ENCODE measurements around the gene TP53RK.

The TP53RK gene

GRCh38 chr20:46724343-46724959 lies 35.2 kb upstream of the TP53RK start:
- no peak overlapping the region for H3K14ac ChIP-seq (ENCODE audit: low read length)
- H2BK12ac ChIP-seq (ENCODE audit: low read length): no peak overlapping the region
- no peak overlapping the region for H3K4me3 ChIP-seq (ENCODE audit: low read depth, low read length)
- no peak overlapping the region for H3K9ac ChIP-seq (ENCODE audit: low read length)
- H3K9me3 ChIP-seq (ENCODE audit: insufficient read depth, low read depth, low read length): no peaks in the 10 kb centered on the region
- H3K79me1 ChIP-seq (ENCODE audit: low read length): no peaks in the 10 kb centered on the region
- DNase-seq: no peak
- H3K36me3 ChIP-seq (ENCODE audit: control insufficient read depth in 1 of 2, insufficient read depth in 2 of 2, low read length in 2 of 2): peaks cover 9 to 15% of the 10 kb centered on the region in 2 experiments
- no peak overlapping the region for H3K4ac ChIP-seq (ENCODE audit: low read depth, low read length)
- H2AFZ ChIP-seq (ENCODE audit: insufficient read depth, low read length, poor library complexity): no peak overlapping the region
- no peak overlapping the region for H4K12ac ChIP-seq (ENCODE audit: low read depth, low read length)
- no peaks in the 10 kb centered on the region for H3K4me1 ChIP-seq (ENCODE audit: control insufficient read depth in 1 of 2, insufficient read depth in 2 of 2, low read length in 2 of 2)
- H2BK5ac ChIP-seq (ENCODE audit: low read depth, low read length, poor library complexity): no peak overlapping the region
- no peak overlapping the region for H4K8ac ChIP-seq (ENCODE audit: low read depth, low read length)
- no peak overlapping the region for H3K18ac ChIP-seq (ENCODE audit: low read length)
- no peak overlapping the region for H2AK5ac ChIP-seq (ENCODE audit: low read length)
- no peaks in the 10 kb centered on the region for H3K79me2 ChIP-seq (ENCODE audit: control insufficient read depth, insufficient read depth, low read length, poor library complexity)
- H3K4me2 ChIP-seq (ENCODE audit: low read length): no peak overlapping the region
- H4K91ac ChIP-seq (ENCODE audit: low read depth, low read length): no peak overlapping the region
- H2BK120ac ChIP-seq (ENCODE audit: insufficient read depth, low read length, poor library complexity): no peak overlapping the region
- H3K23ac ChIP-seq (ENCODE audit: low read length): no peak overlapping the region
- H3K27me3 ChIP-seq (ENCODE audit: insufficient read depth, low read length): no peaks in the 10 kb centered on the region
- H3K27ac ChIP-seq (ENCODE audit: low read depth, low read length): no peak overlapping the region
- 100% methylated on average over 1 of the region's 1 CpG for WGBS (ENCODE audit: extremely low coverage, insufficient coverage, insufficient read length)

DNA sequence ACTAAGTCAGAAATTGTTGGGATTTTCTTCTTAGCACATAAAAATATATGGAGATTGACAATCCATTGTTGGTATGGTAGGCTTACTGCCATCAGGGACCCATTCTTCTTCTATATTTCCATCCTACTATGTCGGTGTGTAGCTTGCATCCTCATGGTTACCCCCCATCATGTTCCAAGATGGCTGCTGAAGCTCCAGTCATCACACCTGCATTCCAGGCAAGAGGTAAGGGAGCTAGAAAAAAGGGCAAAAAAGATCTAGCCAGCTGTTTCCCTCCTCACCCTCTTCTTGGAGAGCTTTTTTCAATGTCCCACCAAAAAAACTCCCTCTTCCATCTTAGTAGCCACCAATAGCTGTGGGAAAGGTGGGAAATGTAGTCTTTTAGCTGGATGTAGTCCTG lies 33.8 kb upstream of the TP53RK start:
- Histone ChIP-seq H3K4ac (ENCODE audit: low read depth, low read length) (no peak overlapping the region), H3K18ac (ENCODE audit: low read length) (no peak overlapping the region), H2AK5ac (ENCODE audit: low read length) (no peak overlapping the region), H3K27ac (ENCODE audit: low read depth, low read length) (no peak overlapping the region), H2BK120ac (ENCODE audit: insufficient read depth, low read length, poor library complexity) (no peak overlapping the region), H3K4me2 (ENCODE audit: low read length) (no peak overlapping the region), H2BK5ac (ENCODE audit: low read depth, low read length, poor library complexity) (no peak overlapping the region), H3K4me1 (ENCODE audit: control insufficient read depth in 1 of 2, insufficient read depth in 2 of 2, low read length in 2 of 2) (no peaks in the 10 kb centered on the region), H3K23ac (ENCODE audit: low read length) (no peak overlapping the region), H3K9ac (ENCODE audit: low read length) (no peak overlapping the region), H3K79me2 (ENCODE audit: control insufficient read depth, insufficient read depth, low read length, poor library complexity) (no peaks in the 10 kb centered on the region), H3K4me3 (ENCODE audit: low read depth, low read length) (no peak overlapping the region), H2BK12ac (ENCODE audit: low read length) (no peak overlapping the region), H4K91ac (ENCODE audit: low read depth, low read length) (no peak overlapping the region), H4K12ac (ENCODE audit: low read depth, low read length) (no peak overlapping the region), H3K27me3 (ENCODE audit: insufficient read depth, low read length) (no peaks in the 10 kb centered on the region), H3K79me1 (ENCODE audit: low read length) (no peaks in the 10 kb centered on the region), H3K14ac (ENCODE audit: low read length) (no peak overlapping the region), H3K9me3 (ENCODE audit: insufficient read depth, low read depth, low read length) (no peaks in the 10 kb centered on the region), H3K36me3 (ENCODE audit: control insufficient read depth in 1 of 2, insufficient read depth in 2 of 2, low read length in 2 of 2) (peaks cover 9 to 15% of the 10 kb centered on the region in 2 experiments), H4K8ac (ENCODE audit: low read depth, low read length) (no peak overlapping the region), H2AFZ (ENCODE audit: insufficient read depth, low read length, poor library complexity) (no peak overlapping the region)
- WGBS (ENCODE audit: extremely low coverage, insufficient coverage, insufficient read length): no CpG with 5 or more reads among the region's 1 CpG
- DNase-seq: no peak

DNA sequence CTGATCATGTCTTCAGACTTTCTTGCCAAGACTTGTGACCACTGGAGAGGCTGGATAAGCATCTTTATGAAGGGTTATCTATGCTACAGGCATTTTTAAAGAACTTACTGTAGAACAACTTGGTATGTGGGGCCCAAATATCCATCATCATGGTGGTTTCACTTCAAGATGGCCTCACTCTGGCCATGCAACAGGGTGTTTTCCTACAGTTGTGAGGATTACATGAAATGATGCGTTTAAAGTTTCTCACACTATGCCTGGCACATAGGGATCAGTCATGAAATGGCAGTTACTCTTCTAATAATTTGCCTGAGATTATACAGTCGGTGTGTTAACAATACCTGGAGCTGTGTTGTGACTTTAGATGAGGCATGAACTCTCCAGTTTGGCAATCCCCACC lies 33.2 kb upstream of the TP53RK start:
- no peak overlapping the region for H3K23ac ChIP-seq (ENCODE audit: low read length)
- no peak overlapping the region for H2AFZ ChIP-seq (ENCODE audit: insufficient read depth, low read length, poor library complexity)
- H3K14ac ChIP-seq (ENCODE audit: low read length): no peak overlapping the region
- H3K9ac ChIP-seq (ENCODE audit: low read length): no peak overlapping the region
- no peaks in the 10 kb centered on the region for H3K9me3 ChIP-seq (ENCODE audit: insufficient read depth, low read depth, low read length)
- WGBS (ENCODE audit: extremely low coverage, insufficient coverage, insufficient read length): no CpG with 5 or more reads among the region's 2 CpGs
- no peak overlapping the region for H3K4me2 ChIP-seq (ENCODE audit: low read length)
- DNase-seq: no peak
- H3K4me3 ChIP-seq (ENCODE audit: low read depth, low read length): no peak overlapping the region
- H3K4me1 ChIP-seq (ENCODE audit: control insufficient read depth in 1 of 2, insufficient read depth in 2 of 2, low read length in 2 of 2): no peaks in the 10 kb centered on the region
- no peak overlapping the region for H3K18ac ChIP-seq (ENCODE audit: low read length)
- H4K8ac ChIP-seq (ENCODE audit: low read depth, low read length): no peak overlapping the region
- H4K91ac ChIP-seq (ENCODE audit: low read depth, low read length): no peak overlapping the region
- no peak overlapping the region for H2BK5ac ChIP-seq (ENCODE audit: low read depth, low read length, poor library complexity)
- no peaks in the 10 kb centered on the region for H3K27me3 ChIP-seq (ENCODE audit: insufficient read depth, low read length)
- no peak overlapping the region for H3K27ac ChIP-seq (ENCODE audit: low read depth, low read length)
- no peak overlapping the region for H2BK120ac ChIP-seq (ENCODE audit: insufficient read depth, low read length, poor library complexity)
- H2AK5ac ChIP-seq (ENCODE audit: low read length): no peak overlapping the region
- no peak overlapping the region for H3K4ac ChIP-seq (ENCODE audit: low read depth, low read length)
- no peaks in the 10 kb centered on the region for H3K79me1 ChIP-seq (ENCODE audit: low read length)
- H3K36me3 ChIP-seq (ENCODE audit: control insufficient read depth in 1 of 2, insufficient read depth in 2 of 2, low read length in 2 of 2): peaks cover 9 to 12% of the 10 kb centered on the region in 2 experiments
- H4K12ac ChIP-seq (ENCODE audit: low read depth, low read length): no peak overlapping the region
- H3K79me2 ChIP-seq (ENCODE audit: control insufficient read depth, insufficient read depth, low read length, poor library complexity): no peaks in the 10 kb centered on the region
- no peak overlapping the region for H2BK12ac ChIP-seq (ENCODE audit: low read length)

DNA sequence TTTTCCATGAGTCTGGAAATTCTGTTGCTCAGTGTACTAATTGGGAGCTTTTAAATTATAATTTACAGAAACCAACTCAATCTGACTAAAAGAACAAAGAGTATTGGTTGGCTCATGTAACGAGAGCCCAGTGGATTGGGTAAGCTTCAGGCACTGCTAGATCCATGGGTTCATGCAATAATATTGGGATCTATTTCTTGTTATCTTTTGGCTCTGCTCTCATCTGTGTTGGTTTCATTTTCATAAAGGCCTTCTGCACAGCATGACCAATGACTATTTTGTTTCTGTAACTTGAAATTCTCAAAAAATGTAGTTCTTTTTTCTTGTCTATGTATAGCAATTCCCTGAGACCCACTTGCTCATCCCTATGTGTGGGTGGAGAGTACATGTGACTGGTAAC lies 32.2 kb upstream of the TP53RK start:
- Histone ChIP-seq H4K8ac (ENCODE audit: low read depth, low read length) (no peak overlapping the region), H3K9ac (ENCODE audit: low read length) (no peak overlapping the region), H3K27me3 (ENCODE audit: insufficient read depth, low read length) (no peaks in the 10 kb centered on the region), H2AK5ac (ENCODE audit: low read length) (no peak overlapping the region), H2AFZ (ENCODE audit: insufficient read depth, low read length, poor library complexity) (no peak overlapping the region), H3K4me1 (ENCODE audit: control insufficient read depth in 1 of 2, insufficient read depth in 2 of 2, low read length in 2 of 2) (no peaks in the 10 kb centered on the region), H3K14ac (ENCODE audit: low read length) (no peak overlapping the region), H3K4me2 (ENCODE audit: low read length) (no peak overlapping the region), H3K79me2 (ENCODE audit: control insufficient read depth, insufficient read depth, low read length, poor library complexity) (no peaks in the 10 kb centered on the region), H4K12ac (ENCODE audit: low read depth, low read length) (no peak overlapping the region), H2BK12ac (ENCODE audit: low read length) (no peak overlapping the region), H3K4ac (ENCODE audit: low read depth, low read length) (no peak overlapping the region), H3K9me3 (ENCODE audit: insufficient read depth, low read depth, low read length) (no peaks in the 10 kb centered on the region), H4K91ac (ENCODE audit: low read depth, low read length) (no peak overlapping the region), H2BK120ac (ENCODE audit: insufficient read depth, low read length, poor library complexity) (no peak overlapping the region), H3K23ac (ENCODE audit: low read length) (no peak overlapping the region), H3K27ac (ENCODE audit: low read depth, low read length) (no peak overlapping the region), H2BK5ac (ENCODE audit: low read depth, low read length, poor library complexity) (no peak overlapping the region), H3K36me3 (ENCODE audit: control insufficient read depth in 1 of 2, insufficient read depth in 2 of 2, low read length in 2 of 2) (peaks cover 9 to 11% of the 10 kb centered on the region in 2 experiments), H3K4me3 (ENCODE audit: low read depth, low read length) (no peak overlapping the region), H3K18ac (ENCODE audit: low read length) (no peak overlapping the region), H3K79me1 (ENCODE audit: low read length) (no peaks in the 10 kb centered on the region)
- no CpG with 5 or more reads among the region's 1 CpG for WGBS (ENCODE audit: extremely low coverage, insufficient coverage, insufficient read length)
- DNase-seq: no peak

All from trophoblast cell (in vitro differentiated cells and primary cell).